NB4 (cell line): ENCODE data around the gene TET2.

ENCODE experiments used
- DNase-seq: peaks from one replicate; pipeline ENCODE4 v3.0.0; 2010; ENCODE audit warnings: low read depth
- H3K4me3 ChIP-seq: one replicate; pipeline ENCODE4 v1.5.1; 2011; ENCODE audit warnings: mild to moderate bottlenecking, low read depth, low read length, moderate library complexity
- CTCF ChIP-seq: IDR thresholded peaks from one replicate; pipeline ENCODE4 v1.5.1; 2012; ENCODE audit warnings: low read depth, low read length
- MAX ChIP-seq: IDR thresholded peaks from 2 replicates; pipeline ENCODE4 v1.6.1; 2011; ENCODE audit warnings: low read depth, low read length
- MYC ChIP-seq: IDR thresholded peaks from 2 replicates; pipeline ENCODE4 v1.6.1; 2011; ENCODE audit warnings: low read depth, low read length
- POLR2A ChIP-seq: IDR thresholded peaks from 2 replicates; pipeline ENCODE4 v1.6.1; 2011; ENCODE audit warnings: mild to moderate bottlenecking; ENCODE audit not compliant: insufficient read length; ENCODE audit errors: extremely low read depth

The TET2 gene

GRCh38 chr4:105133976-105134375, 12.7 kb upstream of the TET2 start:
- H3K4me3 ChIP-seq = no peak overlapping the region
- DNase-seq = no peak
- TF ChIP-seq CTCF = no peak

- TF ChIP-seq CTCF (no peak), MAX (no peak), MYC (no peak), POLR2A (no peak)
- no peak overlapping the region for H3K4me3 ChIP-seq
- peak; percentile 30 for DNase-seq
Observed at GRCh38 chr4:105135785-105136184, 10.9 kb upstream of the TET2 start.

DNA sequence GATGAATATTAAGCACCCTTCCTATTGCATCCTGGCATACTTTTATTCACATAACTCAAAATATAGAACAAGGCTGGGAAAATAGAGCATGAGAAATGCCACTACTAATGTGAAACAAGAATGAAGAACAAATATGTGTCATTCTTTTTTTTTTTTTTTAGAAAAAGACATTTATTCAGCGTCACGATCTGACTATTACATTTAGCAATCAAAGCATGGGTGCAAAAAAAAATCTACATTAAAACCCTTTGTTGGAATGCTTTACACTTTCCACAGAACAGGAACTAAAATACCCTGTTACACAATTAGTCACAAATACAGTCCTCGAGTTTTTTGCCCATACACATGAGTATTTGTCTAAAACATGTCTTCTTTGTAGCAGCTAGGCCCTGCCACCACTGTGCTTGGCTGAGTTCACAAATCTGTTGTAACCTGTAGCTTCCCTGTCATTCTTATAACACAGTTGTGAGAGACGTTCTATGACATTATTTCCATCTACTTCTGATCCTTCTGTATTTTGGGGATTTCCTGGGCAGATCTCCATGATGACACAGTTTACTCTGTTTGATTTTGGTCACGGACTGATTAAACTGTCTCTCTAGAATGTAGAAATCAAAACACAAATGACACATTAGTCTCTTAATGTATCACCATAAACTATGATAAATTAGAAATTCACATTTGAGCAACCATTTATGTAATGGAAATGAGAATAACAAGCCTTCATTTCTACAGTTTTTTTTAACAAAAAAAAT, 9.4 kb upstream of the TET2 start:
- H3K4me3 ChIP-seq = no peak overlapping the region
- TF ChIP-seq MAX (no peak), POLR2A (no peak), MYC (no peak), CTCF (no peak)
- no peak for DNase-seq

DNA sequence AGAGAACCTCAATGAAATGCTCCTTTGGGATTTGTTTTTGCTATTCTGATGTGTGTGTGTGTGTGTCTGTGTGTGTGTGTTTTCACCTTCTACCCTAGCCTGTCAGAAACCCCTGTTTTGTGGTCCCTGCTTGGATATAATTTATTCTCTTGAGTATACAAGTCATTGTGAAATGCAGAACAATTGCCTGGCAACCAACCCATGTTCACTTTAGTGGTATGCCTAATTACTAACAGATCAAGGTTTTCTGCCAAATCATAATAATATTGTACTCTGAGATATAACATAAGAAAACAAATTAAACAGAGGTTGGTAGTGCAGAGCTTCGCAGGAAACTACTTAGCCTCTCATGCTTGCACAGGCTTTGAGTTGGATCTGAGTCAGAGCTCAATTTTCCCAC, 7.0 kb upstream of the TET2 start:
- TF ChIP-seq CTCF (no peak), POLR2A (no peak), MAX (no peak), MYC (no peak)
- DNase-seq = no peak
- H3K4me3 ChIP-seq = no peak overlapping the region

DNA sequence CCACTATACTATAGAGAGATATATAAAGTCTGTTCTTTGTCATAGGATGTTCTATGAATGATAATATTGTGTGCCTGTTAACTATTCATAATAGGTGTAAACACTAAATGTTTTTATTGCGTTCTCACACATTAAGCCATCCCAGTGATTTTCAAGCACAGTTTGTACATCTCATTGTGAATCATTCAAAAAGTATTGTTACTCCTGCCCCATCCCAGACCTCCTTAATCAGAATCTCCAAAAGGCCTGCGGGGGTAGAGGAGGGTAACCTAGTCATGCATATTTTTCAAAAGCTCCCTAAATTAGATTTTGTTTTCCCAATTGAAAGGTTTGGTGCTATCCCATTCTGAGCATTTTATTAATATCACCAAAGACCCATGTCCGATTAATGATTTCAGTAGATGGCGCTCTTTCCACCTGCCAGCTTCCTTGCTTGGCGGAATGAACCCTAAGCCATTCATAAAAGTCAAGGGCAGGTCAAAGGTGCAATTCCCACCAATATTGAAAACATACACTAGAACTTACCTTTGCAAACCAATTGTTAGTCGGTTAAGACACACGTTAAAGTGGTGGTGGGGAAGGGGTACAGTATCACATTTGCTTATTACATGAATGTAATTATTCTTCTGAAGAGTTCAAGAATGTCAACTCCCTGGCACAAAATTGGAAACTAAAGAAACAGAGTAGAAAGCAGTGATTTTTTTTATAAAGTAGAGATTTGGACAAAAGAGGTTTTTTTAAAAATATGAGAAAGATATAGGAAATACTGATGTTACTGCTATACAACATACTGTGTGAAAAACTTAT, 5.8 kb upstream of the TET2 start:
- TF ChIP-seq CTCF = peak; percentile 37
- TF ChIP-seq MAX = no peak
- H3K4me3 ChIP-seq = no peak overlapping the region
- peak; percentile 59 for DNase-seq
